SK-N-SH treated with all-trans-retinoic acid at 6 μM for 48 hours (cell line): Measurements from ENCODE around the gene PCMTD2.

ENCODE experiments used
- ATAC-seq: fragments of 200-7000 bp; cut with Tn5 transposase; 3 replicates; pipeline ENCODE4 v1.9.1; 2020; ENCODE audit warnings: mild to moderate bottlenecking, moderate library complexity
- ARNTL ChIP-seq: fragments of 450-650 bp; formaldehyde crosslinking; IDR thresholded peaks from 2 replicates; pipeline ENCODE4 v1.5.0; 2020; ENCODE audit warnings: low read depth, mild to moderate bottlenecking, moderate library complexity, borderline replicate concordance
- BACH2 ChIP-seq: fragments of 250-450 bp; sonication (Bioruptor Pico); IDR thresholded peaks from 2 replicates; pipeline ENCODE4 v1.9.0; 2021; ENCODE audit warnings: mild to moderate bottlenecking, borderline replicate concordance
- CREB5 ChIP-seq: fragments of 250-450 bp; sonication (Bioruptor Pico); IDR thresholded peaks from 2 replicates; pipeline ENCODE4 v1.5.1; 2020; ENCODE audit warnings: low read depth, mild to moderate bottlenecking, moderate library complexity
- CSDC2 ChIP-seq: fragments of 250-450 bp; sonication (Bioruptor Pico); IDR thresholded peaks from 2 replicates; pipeline ENCODE4 v1.5.0; 2020; ENCODE audit warnings: mild to moderate bottlenecking, moderate library complexity
- ESRRG ChIP-seq: fragments of 250-450 bp; sonication (Bioruptor Pico); IDR thresholded peaks from 2 replicates; pipeline ENCODE4 v1.6.1; 2021; ENCODE audit warnings: mild to moderate bottlenecking
- GLIS3 ChIP-seq: fragments of 250-450 bp; sonication (Bioruptor Pico); IDR thresholded peaks from 2 replicates; pipeline ENCODE4 v1.5.0; 2020; ENCODE audit warnings: mild to moderate bottlenecking, moderate library complexity
- ISL1 ChIP-seq: fragments of 250-450 bp; sonication (Bioruptor Pico); IDR thresholded peaks from 2 replicates; pipeline ENCODE4 v2.1.2; 2022; ENCODE audit warnings: mild to moderate bottlenecking, moderate library complexity
- OSR1 ChIP-seq: fragments of 250-450 bp; sonication (Bioruptor Pico); IDR thresholded peaks from 2 replicates; pipeline ENCODE4 v1.8.0; 2022; ENCODE audit warnings: moderate library complexity, mild to moderate bottlenecking, inconsistent platforms
- PPARA ChIP-seq: fragments of 250-450 bp; sonication (Bioruptor Pico); IDR thresholded peaks from 2 replicates; pipeline ENCODE4 v1.5.0; 2020; ENCODE audit warnings: mild to moderate bottlenecking, borderline replicate concordance
- RARB ChIP-seq: fragments of 250-450 bp; sonication (Bioruptor Pico); IDR thresholded peaks from 2 replicates; pipeline ENCODE4 v1.8.0; 2021; ENCODE audit warnings: mild to moderate bottlenecking, moderate library complexity
- SNAI2 ChIP-seq: fragments of 250-450 bp; sonication (Bioruptor Pico); IDR thresholded peaks from 2 replicates; pipeline ENCODE4 v1.5.0; 2020; ENCODE audit warnings: mild to moderate bottlenecking, moderate library complexity
- TCF4 ChIP-seq: fragments of 250-450 bp; sonication (Bioruptor Pico); IDR thresholded peaks from 2 replicates; pipeline ENCODE4 v1.8.0; 2021; ENCODE audit warnings: mild to moderate bottlenecking, moderate library complexity, borderline replicate concordance
- TOX ChIP-seq: fragments of 250-450 bp; sonication (Bioruptor Pico); IDR thresholded peaks from 2 replicates; pipeline ENCODE4 v1.8.0; 2021; ENCODE audit warnings: mild to moderate bottlenecking, moderate library complexity, borderline replicate concordance
- TSHZ2 ChIP-seq: fragments of 250-450 bp; sonication (Bioruptor Pico); IDR thresholded peaks from 2 replicates; pipeline ENCODE4 v1.5.0; 2020; ENCODE audit warnings: mild to moderate bottlenecking, moderate library complexity
- ZC3H10 ChIP-seq: fragments of 250-450 bp; sonication (Bioruptor Pico); IDR thresholded peaks from 2 replicates; pipeline ENCODE4 v1.5.1; 2021; ENCODE audit warnings: mild to moderate bottlenecking, moderate library complexity
- ZFP3 ChIP-seq: fragments of 250-450 bp; sonication (Bioruptor Pico); IDR thresholded peaks from 2 replicates; pipeline ENCODE4 v1.5.0; 2020; ENCODE audit warnings: mild to moderate bottlenecking, moderate library complexity
- ZFP30 ChIP-seq: fragments of 450-650 bp; formaldehyde crosslinking; IDR thresholded peaks from 2 replicates; pipeline ENCODE4 v1.5.0; 2022; ENCODE audit warnings: mild to moderate bottlenecking, moderate library complexity
- ZNF565 ChIP-seq: fragments of 450-650 bp; formaldehyde crosslinking; conservative IDR thresholded peaks from 2 replicates; pipeline ENCODE4 v1.5.0; 2020; ENCODE audit warnings: low read depth, mild to moderate bottlenecking, moderate library complexity
- ZNF70 ChIP-seq: fragments of 450-650 bp; formaldehyde crosslinking; IDR thresholded peaks from 2 replicates; pipeline ENCODE4 v1.5.0; 2020; ENCODE audit warnings: mild to moderate bottlenecking, moderate library complexity
- ZNF8 ChIP-seq: fragments of 450-650 bp; formaldehyde crosslinking; IDR thresholded peaks from 2 replicates; pipeline ENCODE4 v1.5.0; 2020; ENCODE audit warnings: mild to moderate bottlenecking, moderate library complexity
- TF ChIP-seq, protein P1 (sequence below): fragments of 250-450 bp; sonication (Bioruptor Pico); IDR thresholded peaks from 2 replicates; pipeline ENCODE4 v1.8.0; 2021; ENCODE audit warnings: low read depth, mild to moderate bottlenecking, moderate library complexity, borderline replicate concordance
- TF ChIP-seq, protein P2 (sequence below): fragments of 250-450 bp; sonication (Bioruptor Pico); IDR thresholded peaks from 2 replicates; pipeline ENCODE4 v1.8.0; 2020; ENCODE audit warnings: mild to moderate bottlenecking, moderate library complexity, borderline replicate concordance

The PCMTD2 gene

GRCh38 chr20:64246616-64247306, 8.8 kb upstream of the PCMTD2 start (continued):
- TF ChIP-seq BACH2 (no peak), ZFP30 (no peak), GLIS3 (CRISPR knock-in tag) (no peak), PPARA (CRISPR knock-in tag) (no peak), ZNF565 (CRISPR knock-in tag) (no peak), ZC3H10 (CRISPR knock-in tag) (no peak), RARB (no peak), OSR1 (CRISPR knock-in tag) (no peak)
- TF ChIP-seq, all 23 proteins: peak for 0

DNA sequence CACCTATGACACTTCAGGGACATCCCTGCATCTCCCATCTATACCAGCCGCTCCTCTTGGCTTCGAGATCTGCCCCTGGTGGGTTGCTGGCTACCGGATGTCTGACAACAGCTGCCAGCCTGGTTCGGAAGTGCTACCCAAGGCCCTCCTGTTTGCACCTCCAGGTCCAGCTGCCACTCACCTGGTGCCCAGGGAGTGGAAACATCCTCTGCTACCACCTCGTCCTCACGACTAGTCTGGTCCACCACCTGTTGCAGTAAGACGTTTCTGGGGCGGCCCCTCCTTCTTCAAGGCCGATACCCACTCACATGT, 8.3 kb upstream of the PCMTD2 start:
- TF ChIP-seq BACH2 (no peak), ISL1 (CRISPR knock-in tag) (no peak), TOX (CRISPR knock-in tag) (no peak), SNAI2 (CRISPR knock-in tag) (no peak), ESRRG (CRISPR knock-in tag) (no peak)
- TF ChIP-seq, protein P1, sequence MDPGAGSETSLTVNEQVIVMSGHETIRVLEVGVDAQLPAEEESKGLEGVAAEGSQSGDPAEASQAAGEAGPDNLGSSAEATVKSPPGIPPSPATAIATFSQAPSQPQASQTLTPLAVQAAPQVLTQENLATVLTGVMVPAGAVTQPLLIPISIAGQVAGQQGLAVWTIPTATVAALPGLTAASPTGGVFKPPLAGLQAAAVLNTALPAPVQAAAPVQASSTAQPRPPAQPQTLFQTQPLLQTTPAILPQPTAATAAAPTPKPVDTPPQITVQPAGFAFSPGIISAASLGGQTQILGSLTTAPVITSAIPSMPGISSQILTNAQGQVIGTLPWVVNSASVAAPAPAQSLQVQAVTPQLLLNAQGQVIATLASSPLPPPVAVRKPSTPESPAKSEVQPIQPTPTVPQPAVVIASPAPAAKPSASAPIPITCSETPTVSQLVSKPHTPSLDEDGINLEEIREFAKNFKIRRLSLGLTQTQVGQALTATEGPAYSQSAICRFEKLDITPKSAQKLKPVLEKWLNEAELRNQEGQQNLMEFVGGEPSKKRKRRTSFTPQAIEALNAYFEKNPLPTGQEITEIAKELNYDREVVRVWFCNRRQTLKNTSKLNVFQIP (CRISPR knock-in tag), result no peak
- no peak for ATAC-seq

DNA sequence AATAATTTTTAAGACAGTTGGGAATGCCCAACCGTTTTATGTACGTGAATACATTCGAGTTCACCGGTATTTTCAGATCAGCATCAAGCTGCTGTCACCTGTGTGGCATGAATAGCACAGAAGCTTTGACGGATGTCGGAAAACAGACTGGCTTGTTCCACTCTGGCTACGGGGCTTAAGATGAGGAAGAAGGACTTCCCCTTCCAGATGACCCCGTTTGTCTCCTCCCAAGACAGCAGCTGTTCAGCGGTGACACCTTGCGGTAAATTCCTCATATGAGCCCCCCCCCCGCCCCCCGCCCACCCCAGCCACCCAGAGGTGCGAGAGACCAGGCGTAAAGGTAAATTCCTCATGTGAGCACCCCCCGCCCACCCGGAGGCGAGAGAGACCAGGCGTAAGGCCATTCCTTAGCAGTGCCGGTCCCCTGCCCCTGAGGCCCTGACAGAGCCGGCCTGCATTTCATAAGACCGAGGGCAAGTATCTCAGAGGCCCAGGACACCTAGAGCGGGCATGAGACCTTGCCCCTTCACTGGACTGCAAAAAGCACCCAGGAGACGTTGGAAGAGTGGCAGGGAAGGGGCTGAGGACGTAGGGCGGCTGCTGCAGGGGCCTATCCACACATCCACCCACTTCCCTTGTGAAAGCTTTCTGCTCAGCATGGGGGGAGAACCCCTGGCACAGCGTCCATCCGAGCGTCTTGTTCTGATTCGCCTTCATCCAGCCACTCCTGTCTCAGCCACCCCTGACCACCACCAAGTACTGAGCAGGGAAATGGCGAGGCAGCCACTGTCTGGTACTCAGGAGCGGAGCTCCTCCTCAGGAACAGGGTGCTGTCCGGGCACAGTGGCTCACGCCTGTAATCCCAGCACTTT, 7.3 kb upstream of the PCMTD2 start:
- TF ChIP-seq CREB5 (CRISPR knock-in tag) (no peak), TSHZ2 (no peak), ZFP3 (no peak), ZNF565 (CRISPR knock-in tag) (no peak), ARNTL (no peak), ZFP30 (no peak), TOX (CRISPR knock-in tag) (no peak), CSDC2 (no peak), RARB (no peak), ZNF8 (CRISPR knock-in tag) (no peak), ZNF70 (CRISPR knock-in tag) (no peak), ISL1 (CRISPR knock-in tag) (no peak)
- TF ChIP-seq, protein P1 (CRISPR knock-in tag), result no peak
- no peak for ATAC-seq

- ATAC-seq, result no peak
- TF ChIP-seq CREB5 (CRISPR knock-in tag) (no peak), ZNF70 (CRISPR knock-in tag) (no peak), CSDC2 (no peak), ZC3H10 (CRISPR knock-in tag) (no peak), ESRRG (CRISPR knock-in tag) (no peak), ARNTL (no peak), TCF4 (no peak), ZNF565 (CRISPR knock-in tag) (no peak), PPARA (CRISPR knock-in tag) (no peak)
- TF ChIP-seq, protein P2, sequence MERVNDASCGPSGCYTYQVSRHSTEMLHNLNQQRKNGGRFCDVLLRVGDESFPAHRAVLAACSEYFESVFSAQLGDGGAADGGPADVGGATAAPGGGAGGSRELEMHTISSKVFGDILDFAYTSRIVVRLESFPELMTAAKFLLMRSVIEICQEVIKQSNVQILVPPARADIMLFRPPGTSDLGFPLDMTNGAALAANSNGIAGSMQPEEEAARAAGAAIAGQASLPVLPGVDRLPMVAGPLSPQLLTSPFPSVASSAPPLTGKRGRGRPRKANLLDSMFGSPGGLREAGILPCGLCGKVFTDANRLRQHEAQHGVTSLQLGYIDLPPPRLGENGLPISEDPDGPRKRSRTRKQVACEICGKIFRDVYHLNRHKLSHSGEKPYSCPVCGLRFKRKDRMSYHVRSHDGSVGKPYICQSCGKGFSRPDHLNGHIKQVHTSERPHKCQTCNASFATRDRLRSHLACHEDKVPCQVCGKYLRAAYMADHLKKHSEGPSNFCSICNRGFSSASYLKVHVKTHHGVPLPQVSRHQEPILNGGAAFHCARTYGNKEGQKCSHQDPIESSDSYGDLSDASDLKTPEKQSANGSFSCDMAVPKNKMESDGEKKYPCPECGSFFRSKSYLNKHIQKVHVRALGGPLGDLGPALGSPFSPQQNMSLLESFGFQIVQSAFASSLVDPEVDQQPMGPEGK, result no peak
Observed at GRCh38 chr20:64250027-64250426, 5.5 kb upstream of the PCMTD2 start.
